ENCODE measurements around the gene TMEM201. TPM values are rescaled to one million over a fixed set of nuclear protein-coding genes. Genes with fewer than 3 reads are reported as not detected.

Gene TMEM201
- total and polyA plus RNA-seq, 2 of the 13 experiments (the other 11 are each of a cell fraction or from before 2014, with no cell fraction given), result 1.5 to 8.2 TPM

- Histone ChIP-seq H3K27ac (ENCODE audit: extremely low read length, insufficient read depth, low read length) (peak overlapping the region; percentile 30), H3K4me1 (ENCODE audit: insufficient read depth, low read length) (peaks cover 97% of the 10 kb centered on the region), H4K20me1 (ENCODE audit: insufficient read depth, low read length) (peaks cover 5% of the 10 kb centered on the region), H3K36me3 (replicated peaks in 1 of 2; ENCODE audit: control insufficient read depth in 1 of 2, insufficient read depth in 2 of 2, low read length in 2 of 2) (peaks cover 14 to 53% of the 10 kb centered on the region in 2 experiments), H2AFZ (ENCODE audit: low read length) (no peak overlapping the region), H3K4me2 (ENCODE audit: low read depth, low read length) (no peak overlapping the region), H3K4me3 (replicated peaks in 1 of 3; ENCODE audit: insufficient read depth in 1 of 3, low read depth in 2 of 3, low read length in 3 of 3) (no peak overlapping the region), H3K9ac (ENCODE audit: insufficient read depth, low read depth, low read length) (no peak overlapping the region), H3K27me3 (ENCODE audit: control insufficient read depth in 1 of 2, insufficient read depth in 2 of 2, low read length in 2 of 2) (no peaks in the 10 kb centered on the region), H3K9me3 (ENCODE audit: low read length) (no peaks in the 10 kb centered on the region), H3K79me2 (ENCODE audit: insufficient read depth, low read length) (peaks cover 68% of the 10 kb centered on the region)
- TF ChIP-seq, protein P1, sequence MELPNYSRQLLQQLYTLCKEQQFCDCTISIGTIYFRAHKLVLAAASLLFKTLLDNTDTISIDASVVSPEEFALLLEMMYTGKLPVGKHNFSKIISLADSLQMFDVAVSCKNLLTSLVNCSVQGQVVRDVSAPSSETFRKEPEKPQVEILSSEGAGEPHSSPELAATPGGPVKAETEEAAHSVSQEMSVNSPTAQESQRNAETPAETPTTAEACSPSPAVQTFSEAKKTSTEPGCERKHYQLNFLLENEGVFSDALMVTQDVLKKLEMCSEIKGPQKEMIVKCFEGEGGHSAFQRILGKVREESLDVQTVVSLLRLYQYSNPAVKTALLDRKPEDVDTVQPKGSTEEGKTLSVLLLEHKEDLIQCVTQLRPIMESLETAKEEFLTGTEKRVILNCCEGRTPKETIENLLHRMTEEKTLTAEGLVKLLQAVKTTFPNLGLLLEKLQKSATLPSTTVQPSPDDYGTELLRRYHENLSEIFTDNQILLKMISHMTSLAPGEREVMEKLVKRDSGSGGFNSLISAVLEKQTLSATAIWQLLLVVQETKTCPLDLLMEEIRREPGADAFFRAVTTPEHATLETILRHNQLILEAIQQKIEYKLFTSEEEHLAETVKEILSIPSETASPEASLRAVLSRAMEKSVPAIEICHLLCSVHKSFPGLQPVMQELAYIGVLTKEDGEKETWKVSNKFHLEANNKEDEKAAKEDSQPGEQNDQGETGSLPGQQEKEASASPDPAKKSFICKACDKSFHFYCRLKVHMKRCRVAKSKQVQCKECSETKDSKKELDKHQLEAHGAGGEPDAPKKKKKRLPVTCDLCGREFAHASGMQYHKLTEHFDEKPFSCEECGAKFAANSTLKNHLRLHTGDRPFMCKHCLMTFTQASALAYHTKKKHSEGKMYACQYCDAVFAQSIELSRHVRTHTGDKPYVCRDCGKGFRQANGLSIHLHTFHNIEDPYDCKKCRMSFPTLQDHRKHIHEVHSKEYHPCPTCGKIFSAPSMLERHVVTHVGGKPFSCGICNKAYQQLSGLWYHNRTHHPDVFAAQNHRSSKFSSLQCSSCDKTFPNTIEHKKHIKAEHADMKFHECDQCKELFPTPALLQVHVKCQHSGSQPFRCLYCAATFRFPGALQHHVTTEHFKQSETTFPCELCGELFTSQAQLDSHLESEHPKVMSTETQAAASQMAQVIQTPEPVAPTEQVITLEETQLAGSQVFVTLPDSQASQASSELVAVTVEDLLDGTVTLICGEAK (IDR thresholded peaks at IDR 0.05), result no peak
- TF ChIP-seq, protein P1 (CRISPR knock-in tag; IDR thresholded peaks at IDR 0.05), result no peak
- TF ChIP-seq RARA (CRISPR knock-in tag; IDR thresholded peaks at IDR 0.05) (peak; percentile 40; the same call in 1 of the 2 replicates), MED1 (CRISPR knock-in tag; IDR thresholded peaks at IDR 0.05) (0 out of 2 replicates have a peak, but pooled peaks have one; percentile 24), RBM22 (optimal IDR thresholded peaks at IDR 0.05; ENCODE audit: low read length) (peak; percentile 30)
- intact Hi-C loops (cut with micrococcal nuclease; ENCODE audit: unreplicated experiment) (no loop called here), in situ Hi-C loops (cut with HindIII; ENCODE audit: extremely low pct_ligation_motif_present, low pct_unique_long_range_greater_than_20kb) (no loop called here)
- WGBS (ENCODE audit: low lambda C conversion rate), result 86% methylated on average over 4 of the region's 4 CpGs
- DNase-seq (ENCODE audit: low spot score) (no peak), ATAC-seq (no peak), FAIRE-seq (no peak)
- CTCF ChIA-PET (ENCODE audit: low intra/inter-chr PET ratio, low total read pairs), result no interaction called here
- BruUV-seq (replicated peaks), result no TSS peak
- POLR2A ChIA-PET, result interaction anchor here (6.8 kb wide), 1 partner anchor 17 kb away, joined by 82 read pairs; the partner anchor contains the start of gene SLC25A33
Observed at GRCh38 chr1:9555942-9556341, 32.8 kb upstream of the TMEM201 start.
